ENCODE data around the gene ARHGAP6.
A peak's percentile ranks its signal among the peaks of the same experiment; 100 is the strongest.

ARHGAP6 gene

GRCh38 chrX:11426712-11427452 is 238.8 kb downstream of the ARHGAP6 start:
- H3K27ac ChIP-seq, result peak overlapping the region; percentile 90

GRCh38 chrX:11424903-11425674 is 240.6 kb downstream of the ARHGAP6 start:
- no peak for TF ChIP-seq CTCF (conservative IDR thresholded peaks at IDR 0.05)
- H3K27ac ChIP-seq, result peak overlapping the region; percentile 90

More at GRCh38 chrX:11426712-11427452, 238.8 kb downstream of the ARHGAP6 start:
- no peak for TF ChIP-seq CTCF (conservative IDR thresholded peaks at IDR 0.05)

GRCh38 chrX:11423949-11424348 is 241.8 kb downstream of the ARHGAP6 start:
- H3K27ac ChIP-seq, result peak overlapping the region; percentile 90
- TF ChIP-seq CTCF (conservative IDR thresholded peaks at IDR 0.05), result no peak

GRCh38 chrX:11423362-11423818 is 242.3 kb downstream of the ARHGAP6 start:
- H3K27ac ChIP-seq, result peak overlapping the region; percentile 90
- TF ChIP-seq CTCF (conservative IDR thresholded peaks at IDR 0.05), result no peak

- no peak for TF ChIP-seq CTCF (conservative IDR thresholded peaks at IDR 0.05)
- peak overlapping the region; percentile 90 for H3K27ac ChIP-seq
Observed at GRCh38 chrX:11422525-11422857, 243.2 kb downstream of the ARHGAP6 start.

GRCh38 chrX:11421805-11422524 is 243.8 kb downstream of the ARHGAP6 start:
- no peak for TF ChIP-seq CTCF (conservative IDR thresholded peaks at IDR 0.05)
- peak overlapping the region; percentile 90 for H3K27ac ChIP-seq

- no peak for TF ChIP-seq CTCF (conservative IDR thresholded peaks at IDR 0.05)
- peak overlapping the region; percentile 90 for H3K27ac ChIP-seq
Observed at GRCh38 chrX:11420851-11421250, 244.9 kb downstream of the ARHGAP6 start.

All from VCaP (cell line).